NCI-H2171 treated with DMSO at 0.1 percent for 48 hours (cell line): ENCODE results near the gene SFXN5.

ENCODE experiments used
- DNase-seq: peaks from one replicate; lab custom pipeline; 2025; lab: John Stamatoyannopoulos, UW

The SFXN5 gene

DNA sequence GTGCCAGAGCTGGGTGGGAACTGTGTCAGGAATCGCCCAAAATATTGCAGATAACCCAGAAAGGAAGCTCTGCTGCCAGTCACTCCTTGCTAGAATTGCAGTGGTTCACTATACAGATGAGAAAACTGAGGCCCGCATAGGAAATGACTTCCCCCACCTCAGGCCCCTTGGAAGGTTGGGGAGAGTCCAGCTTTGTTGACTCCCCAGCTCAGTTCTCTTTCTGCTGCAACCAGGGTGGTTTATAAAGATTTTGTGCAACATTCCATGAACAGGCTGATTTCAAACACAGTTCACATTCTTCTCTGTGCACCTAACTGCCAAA, 173.0 kb downstream of the SFXN5 start:
- no peak for DNase-seq

DNA sequence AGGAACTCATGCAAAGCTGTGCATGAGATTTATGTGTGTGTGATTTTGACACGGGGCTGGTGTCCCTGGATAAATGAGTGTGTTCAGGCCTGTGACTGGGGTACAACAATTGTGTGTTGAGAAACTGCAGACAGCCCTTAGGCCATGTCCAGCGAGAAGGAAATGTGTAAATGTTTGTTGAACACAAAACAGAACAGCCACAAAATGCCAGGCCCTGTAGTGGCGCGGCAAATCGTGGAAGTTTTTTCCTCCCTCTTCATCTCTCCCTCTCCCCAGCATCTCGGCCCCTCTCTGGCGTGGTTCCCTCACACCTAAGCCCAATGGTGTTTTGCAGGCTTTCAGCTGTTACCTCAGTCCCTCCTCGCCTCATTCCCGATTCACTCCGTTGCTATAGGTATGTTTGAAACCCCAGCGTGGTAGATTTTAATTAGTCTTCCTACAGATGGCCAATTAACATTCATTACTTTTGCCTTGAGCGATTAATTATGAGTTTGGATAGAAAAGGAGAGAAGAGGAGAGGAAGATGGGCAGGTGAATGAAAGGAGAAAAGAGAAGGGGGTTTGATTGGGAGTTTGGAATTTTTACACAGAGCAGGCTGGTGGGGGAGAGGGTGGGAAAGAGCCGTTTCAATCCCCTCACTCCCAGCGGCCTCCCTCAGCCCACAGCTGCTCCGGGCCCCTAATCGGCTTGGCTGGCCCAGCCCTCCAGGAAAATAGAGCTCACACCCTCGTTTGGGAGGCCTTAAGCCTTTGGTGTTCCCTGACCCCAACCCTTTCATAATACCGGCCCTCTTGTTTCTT, 173.5 kb downstream of the SFXN5 start:
- no peak for DNase-seq

DNA sequence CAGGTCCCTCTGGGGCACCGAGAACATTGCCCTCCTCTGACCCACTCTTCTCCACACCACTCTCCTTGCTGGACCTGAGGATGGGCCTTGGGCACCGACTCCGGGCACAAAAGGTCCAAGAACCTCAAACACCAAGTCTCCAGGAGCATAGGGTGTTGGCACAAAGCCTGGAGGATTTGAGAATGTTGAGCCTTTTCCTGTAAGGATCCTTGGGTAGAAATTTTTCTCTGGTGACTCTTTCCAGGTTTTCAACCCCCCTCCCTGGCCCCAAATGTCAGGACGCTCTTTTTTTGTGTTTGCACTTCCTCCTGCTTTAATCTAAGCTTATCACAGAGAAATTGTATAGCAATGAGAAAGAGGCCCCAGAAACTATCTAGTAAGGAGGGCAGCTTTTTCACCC, 175.1 kb downstream of the SFXN5 start:
- DNase-seq, result no peak

DNA sequence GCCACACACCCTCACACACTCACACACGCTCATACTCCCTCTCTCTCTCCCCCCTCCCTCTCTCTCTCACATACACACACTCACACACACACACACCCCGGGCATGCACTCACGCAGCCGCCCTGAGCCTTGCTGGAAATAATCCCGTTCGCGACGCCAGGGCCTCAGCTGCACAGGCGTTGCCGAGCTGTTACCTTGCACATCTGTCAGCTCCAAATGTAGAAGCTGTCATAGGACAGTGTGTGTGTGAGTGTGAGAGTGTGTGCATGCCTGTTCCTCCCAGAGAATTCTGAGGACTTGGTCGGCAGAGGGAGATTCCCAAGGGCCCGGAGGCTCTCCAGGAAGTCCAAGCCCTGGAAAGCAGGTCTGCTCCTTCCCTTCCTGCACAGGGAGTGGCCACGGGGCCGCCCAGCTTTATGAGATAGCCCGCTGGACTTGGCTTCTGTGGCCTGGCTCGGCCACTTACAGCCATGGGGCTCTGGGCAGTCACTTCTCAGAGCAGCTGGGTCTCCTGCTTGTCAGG, 175.7 kb downstream of the SFXN5 start:
- DNase-seq, result peak; percentile 87

DNA sequence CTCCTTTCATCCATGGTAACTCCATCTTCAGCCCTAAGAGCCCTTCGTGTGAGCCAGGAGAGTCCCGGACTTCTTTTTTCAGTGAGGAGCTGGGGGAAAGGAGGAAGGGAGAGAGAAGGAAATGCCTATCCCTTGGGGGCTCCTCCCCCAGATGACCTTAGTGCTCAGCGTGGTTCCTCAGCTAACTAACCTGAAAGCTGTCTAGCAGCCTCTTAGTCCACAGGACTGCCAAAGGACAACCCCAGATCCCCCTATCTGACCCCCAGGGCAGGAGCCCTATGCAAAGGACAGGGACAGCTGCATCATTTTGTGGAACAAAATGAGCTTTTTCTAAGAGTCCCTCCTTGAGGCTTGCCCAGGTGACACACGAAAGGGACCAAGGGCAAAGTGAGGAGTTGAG, 176.4 kb downstream of the SFXN5 start:
- DNase-seq, result no peak

DNA sequence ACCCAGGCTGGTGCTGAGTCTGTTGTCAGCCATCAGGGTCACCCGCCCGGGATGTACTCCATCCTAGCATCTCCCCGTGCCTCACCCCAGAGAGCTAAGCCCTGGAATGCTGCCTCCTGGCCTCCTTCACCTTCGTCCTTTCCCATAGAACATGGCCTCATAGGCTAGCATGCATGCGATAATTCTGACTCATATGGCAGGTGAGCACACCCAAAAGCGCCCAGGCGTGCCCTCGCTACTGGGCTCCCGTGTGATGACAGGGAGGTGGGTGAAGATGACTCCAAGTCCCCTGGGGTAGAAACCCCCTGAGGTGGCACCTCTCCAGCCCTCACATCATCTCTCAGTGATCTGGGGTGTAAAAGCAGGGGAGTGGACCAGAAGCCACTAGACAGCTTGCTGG, 177.0 kb downstream of the SFXN5 start:
- DNase-seq, result no peak

DNA sequence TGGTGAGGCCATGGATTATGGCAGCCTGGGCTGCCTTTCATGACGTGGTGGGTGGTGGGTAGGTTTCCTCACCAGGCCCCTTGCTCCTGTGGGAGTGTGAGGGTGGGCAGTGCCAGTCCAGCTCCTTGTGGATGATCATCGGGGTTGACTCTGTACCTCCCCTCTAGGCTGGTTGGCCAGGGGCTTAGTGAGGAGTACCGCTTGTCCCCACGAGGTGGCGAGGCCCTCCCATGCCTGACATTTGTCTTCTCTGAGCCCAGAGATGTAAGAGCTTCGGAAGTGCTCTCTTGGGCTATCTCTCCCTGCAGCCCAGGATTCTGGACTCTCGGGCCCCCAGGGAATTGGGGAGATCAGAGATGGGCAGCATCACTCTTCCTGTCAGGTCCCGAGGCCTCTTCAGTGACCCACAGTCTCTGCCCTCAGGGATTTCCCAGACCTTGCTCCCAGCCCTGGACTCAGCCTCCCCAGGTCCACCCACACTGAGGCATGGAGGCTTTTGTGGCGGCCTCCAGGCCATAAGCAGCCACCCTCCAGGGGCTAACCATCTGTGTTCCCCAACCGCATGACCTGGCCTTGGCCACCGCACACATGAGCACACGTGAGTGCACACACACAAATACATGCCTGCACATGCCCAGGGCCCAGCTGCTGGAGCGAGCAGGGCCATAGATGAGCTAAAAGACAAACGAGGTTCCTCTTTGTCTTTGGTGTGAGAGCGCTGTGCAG, 177.8 kb downstream of the SFXN5 start:
- DNase-seq, result peak; percentile 71

DNA sequence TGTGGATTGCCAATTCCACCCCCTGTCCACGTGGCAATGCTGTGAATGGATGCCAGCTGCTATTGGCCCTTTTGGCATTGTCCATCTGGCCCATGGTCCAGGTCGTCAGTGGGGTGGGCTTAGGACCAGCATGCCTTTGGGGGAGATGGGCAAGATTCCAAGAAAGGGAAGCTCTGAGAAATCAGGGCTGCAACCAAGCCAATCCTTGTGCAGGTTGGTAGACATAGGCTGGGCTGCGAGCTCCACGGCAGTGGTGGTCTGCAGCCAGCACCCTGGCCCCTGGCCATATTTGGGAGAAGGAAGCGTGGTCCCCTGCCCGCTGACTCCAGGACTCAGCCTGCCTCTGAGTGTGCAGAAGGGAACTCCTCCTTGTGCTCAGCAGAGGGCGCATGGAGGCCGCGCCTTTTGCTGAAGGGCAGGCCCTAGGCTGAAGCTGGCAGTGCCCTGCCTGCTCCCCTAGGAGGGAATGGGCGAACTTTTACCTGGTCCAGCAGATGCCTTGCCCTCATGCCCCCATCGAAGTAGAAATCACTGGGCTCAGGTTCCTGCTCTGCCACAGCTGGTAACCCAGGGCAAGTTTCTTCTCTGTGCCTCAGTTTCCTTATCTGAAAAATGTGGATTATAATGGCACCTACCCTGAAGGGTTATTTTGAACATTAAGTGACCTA, 178.9 kb downstream of the SFXN5 start:
- peak; percentile 71 for DNase-seq
